WI38 (cell line): ENCODE data around the gene ERO1B.

ENCODE experiments used
- H3K4me3 ChIP-seq: 2 replicates; pipeline ENCODE4 v1.5.1; 2011; ENCODE audit warnings: low read depth, mild to moderate bottlenecking, control low read depth, low read length
- TF ChIP-seq, protein P1 (sequence below): IDR thresholded peaks from 2 replicates; pipeline ENCODE4 v1.5.1; 2012; ENCODE audit warnings: low read depth, mild to moderate bottlenecking, control low read depth, low read length

ERO1B gene

DNA sequence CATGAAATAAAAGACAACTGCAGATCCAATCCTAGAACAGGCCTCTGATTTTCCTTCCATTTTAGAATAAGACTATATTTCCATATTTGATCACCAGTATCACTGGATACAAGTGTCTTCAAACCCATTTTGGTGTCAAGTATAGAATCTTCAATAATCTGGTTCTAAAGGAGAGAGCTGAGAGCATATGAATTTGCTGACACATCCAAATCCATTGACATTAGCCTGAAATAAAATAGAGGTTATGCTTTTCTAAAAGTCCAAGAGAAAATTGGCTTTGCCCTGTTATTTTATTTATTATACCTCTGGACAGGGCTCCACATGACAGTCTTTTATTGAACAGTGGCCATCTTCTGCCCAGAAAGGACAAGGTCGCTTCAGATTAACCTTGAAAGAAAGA is 28.6 kb downstream of the ERO1B start:
- TF ChIP-seq, protein P1, sequence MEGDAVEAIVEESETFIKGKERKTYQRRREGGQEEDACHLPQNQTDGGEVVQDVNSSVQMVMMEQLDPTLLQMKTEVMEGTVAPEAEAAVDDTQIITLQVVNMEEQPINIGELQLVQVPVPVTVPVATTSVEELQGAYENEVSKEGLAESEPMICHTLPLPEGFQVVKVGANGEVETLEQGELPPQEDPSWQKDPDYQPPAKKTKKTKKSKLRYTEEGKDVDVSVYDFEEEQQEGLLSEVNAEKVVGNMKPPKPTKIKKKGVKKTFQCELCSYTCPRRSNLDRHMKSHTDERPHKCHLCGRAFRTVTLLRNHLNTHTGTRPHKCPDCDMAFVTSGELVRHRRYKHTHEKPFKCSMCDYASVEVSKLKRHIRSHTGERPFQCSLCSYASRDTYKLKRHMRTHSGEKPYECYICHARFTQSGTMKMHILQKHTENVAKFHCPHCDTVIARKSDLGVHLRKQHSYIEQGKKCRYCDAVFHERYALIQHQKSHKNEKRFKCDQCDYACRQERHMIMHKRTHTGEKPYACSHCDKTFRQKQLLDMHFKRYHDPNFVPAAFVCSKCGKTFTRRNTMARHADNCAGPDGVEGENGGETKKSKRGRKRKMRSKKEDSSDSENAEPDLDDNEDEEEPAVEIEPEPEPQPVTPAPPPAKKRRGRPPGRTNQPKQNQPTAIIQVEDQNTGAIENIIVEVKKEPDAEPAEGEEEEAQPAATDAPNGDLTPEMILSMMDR, result no peak
- no peak overlapping the region for H3K4me3 ChIP-seq

DNA sequence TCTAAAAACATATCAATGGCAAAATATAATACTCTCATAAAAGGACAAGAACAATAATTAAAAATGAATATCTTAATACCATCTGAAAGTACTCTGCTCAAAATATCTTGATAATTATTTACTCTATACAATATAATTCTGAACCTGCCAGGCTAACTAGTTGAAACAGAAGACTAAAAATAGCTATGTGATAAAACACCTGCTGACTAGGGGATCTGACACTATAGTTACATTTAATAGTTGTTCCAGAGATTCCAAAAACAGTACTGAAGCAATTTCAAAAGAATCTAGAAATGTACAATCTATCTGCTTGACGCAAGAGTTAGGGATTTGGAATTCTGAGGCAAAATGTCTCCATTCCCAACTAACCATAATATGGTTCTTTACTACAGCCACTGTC is 30.2 kb downstream of the ERO1B start:
- no peak overlapping the region for H3K4me3 ChIP-seq
- TF ChIP-seq, protein P1, result no peak

DNA sequence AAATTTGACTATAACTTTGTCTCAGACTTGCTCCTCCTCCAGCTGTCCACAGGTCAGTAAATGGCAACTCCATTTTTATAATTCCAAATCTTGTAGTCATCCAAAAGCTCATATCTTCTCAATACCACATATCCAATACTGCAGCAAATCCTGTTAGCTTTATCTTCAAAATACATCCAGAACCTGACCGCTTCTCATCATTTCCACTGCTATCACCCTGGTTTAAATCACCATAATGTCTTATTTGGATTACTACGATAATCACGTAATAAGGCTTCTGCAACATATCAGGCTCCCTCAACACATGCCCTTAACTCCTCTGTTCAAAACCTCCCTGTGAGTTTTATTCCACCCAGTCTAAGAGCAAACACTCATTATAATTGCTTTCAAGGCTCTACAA is 34.5 kb downstream of the ERO1B start:
- TF ChIP-seq, protein P1, result no peak

DNA sequence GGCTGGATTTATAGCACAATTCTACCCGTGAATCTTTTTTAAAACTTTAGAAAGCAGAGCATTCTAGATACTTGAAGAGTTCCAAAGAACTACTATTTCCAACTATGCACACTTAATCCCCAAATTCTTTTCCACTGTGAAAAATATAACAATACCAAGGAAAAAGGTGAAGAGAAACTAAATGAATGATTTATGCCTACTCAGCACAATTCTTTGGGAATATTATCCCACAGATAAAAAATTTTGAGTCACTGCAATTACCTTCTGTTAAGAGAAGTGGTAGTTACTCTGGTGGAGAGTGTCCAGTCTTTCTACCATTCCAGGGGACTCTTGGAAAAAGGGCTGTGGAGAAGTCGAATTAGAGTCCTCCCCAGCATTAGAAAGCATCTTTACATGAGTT is 39.2 kb downstream of the ERO1B start:
- H3K4me3 ChIP-seq, result no peak overlapping the region
- TF ChIP-seq, protein P1, result no peak

More for the DNA sequence above, 34.5 kb downstream of the ERO1B start:
- no peak overlapping the region for H3K4me3 ChIP-seq

DNA sequence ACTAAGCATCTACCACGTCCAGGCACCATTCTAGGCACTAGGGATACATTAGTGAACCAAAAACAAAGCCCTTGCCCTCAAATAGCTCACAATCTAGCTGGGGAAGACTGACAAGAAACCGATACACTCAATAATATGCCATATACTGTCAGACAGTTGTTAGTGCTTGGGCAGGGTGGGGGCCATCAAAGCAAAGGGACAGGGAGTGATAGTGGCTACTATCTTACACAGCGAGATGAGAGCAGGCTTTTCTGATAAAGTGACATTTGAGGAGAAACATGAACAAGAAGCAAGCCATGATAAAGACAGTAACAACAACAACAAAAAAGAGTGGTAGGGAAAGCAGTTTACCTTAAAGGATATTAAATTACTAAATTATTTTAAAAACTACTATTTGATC is 41.1 kb downstream of the ERO1B start:
- H3K4me3 ChIP-seq, result no peak overlapping the region
- TF ChIP-seq, protein P1, result no peak

DNA sequence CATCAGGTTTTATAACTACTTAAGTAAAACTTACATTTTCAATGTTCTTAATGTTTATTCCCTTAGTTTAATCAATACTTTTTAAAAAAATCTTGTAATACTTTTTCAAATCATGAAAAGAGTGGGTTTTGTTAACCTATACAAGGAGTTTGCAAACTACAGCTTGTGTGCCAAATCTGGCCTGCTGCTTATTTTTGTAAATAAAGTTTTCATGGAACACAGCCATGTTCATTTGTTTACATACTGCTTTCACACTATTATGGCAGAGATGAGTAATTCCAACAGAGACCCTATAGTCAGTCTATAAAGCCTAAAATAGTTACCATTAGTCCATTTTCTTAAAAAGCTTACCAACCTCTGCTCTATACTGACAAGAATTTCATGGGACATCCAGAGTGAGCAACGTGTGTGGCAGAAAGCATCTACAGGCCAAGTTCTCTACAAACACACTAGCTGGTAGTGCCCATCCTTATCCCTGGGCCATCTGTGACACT is 42.6 kb downstream of the ERO1B start:
- H3K4me3 ChIP-seq, result no peak overlapping the region

DNA sequence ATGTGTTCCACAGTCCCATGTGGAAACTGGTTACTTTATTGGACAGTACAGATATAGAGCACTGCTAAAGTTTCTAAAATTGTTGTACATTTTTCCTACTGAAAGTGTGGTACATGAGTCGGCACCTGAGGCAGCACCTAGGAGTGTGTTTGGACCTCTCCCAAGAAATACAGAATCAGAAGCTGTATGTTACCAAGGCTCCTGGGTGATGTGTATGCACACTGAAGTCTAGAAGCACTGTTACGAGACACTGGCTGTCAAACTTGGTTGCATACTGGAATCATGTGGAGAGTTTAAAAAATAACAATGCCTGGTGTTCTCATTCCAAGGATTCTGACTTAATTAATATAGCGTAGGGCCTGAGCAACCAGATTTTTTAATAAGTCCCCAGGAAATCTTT is 46.6 kb downstream of the ERO1B start:
- H3K4me3 ChIP-seq, result no peak overlapping the region
- TF ChIP-seq, protein P1, result no peak

More for the DNA sequence above, 42.6 kb downstream of the ERO1B start:
- TF ChIP-seq, protein P1, result no peak
